Loucy (cell line): ENCODE measurements around the gene NRM.
A peak's percentile ranks its signal among the peaks of the same experiment; 100 is the strongest.

Source experiments
- H2AFZ ChIP-seq: fragments of 200-600 bp; sonication (generic); 2 replicates; pipeline ENCODE4 v1.6.0; 2016; ENCODE audit warnings: antibody characterized with exemption, mild to moderate bottlenecking, low read length, moderate library complexity
- H3F3A ChIP-seq: fragments of 200-600 bp; 2 replicates; pipeline ENCODE4 v1.6.0; 2016; ENCODE audit warnings: antibody characterized with exemption, low read depth, mild to moderate bottlenecking
- H3K27me3 ChIP-seq: fragments of 200-600 bp; sonication (generic); 2 replicates; pipeline ENCODE4 v1.6.1; 2014; ENCODE audit warnings: low read length, mild to moderate bottlenecking; ENCODE audit not compliant: insufficient read depth, poor library complexity, severe bottlenecking
- H3K36me3 ChIP-seq: fragments of 200-600 bp; sonication (generic); 2 replicates; pipeline ENCODE4 v1.6.1; 2016; ENCODE audit warnings: low read length; ENCODE audit not compliant: insufficient read depth
- H3K4me1 ChIP-seq: fragments of 200-600 bp; sonication (generic); 2 replicates; pipeline ENCODE4 v1.5.1; 2014; ENCODE audit warnings: low read length, mild to moderate bottlenecking; ENCODE audit not compliant: insufficient read depth, poor library complexity, severe bottlenecking
- H3K4me2 ChIP-seq: fragments of 200-600 bp; sonication (generic); 2 replicates; pipeline ENCODE4 v1.6.0; 2014; ENCODE audit warnings: antibody characterized with exemption, low read length, low read depth, mild to moderate bottlenecking; ENCODE audit not compliant: poor library complexity, severe bottlenecking
- H3K4me3 ChIP-seq: fragments of 200-600 bp; sonication (generic); 2 replicates; pipeline ENCODE4 v1.5.1; 2014; ENCODE audit warnings: low read length, mild to moderate bottlenecking, mixed read lengths; ENCODE audit not compliant: poor library complexity, severe bottlenecking
- H3K79me2 ChIP-seq: fragments of 200-600 bp; sonication (generic); 2 replicates; pipeline ENCODE4 v1.6.1; 2014; ENCODE audit warnings: low read length; ENCODE audit not compliant: insufficient read depth
- H3K9ac ChIP-seq: fragments of 200-600 bp; sonication (generic); 2 replicates; pipeline ENCODE4 v1.6.0; 2014; ENCODE audit warnings: mild to moderate bottlenecking, low read depth, low read length, moderate library complexity; ENCODE audit not compliant: poor library complexity, severe bottlenecking
- H3K9me2 ChIP-seq: fragments of 200-600 bp; sonication (generic); replicated peaks from 2 replicates; pipeline ENCODE4 v1.6.1; 2016; ENCODE audit warnings: low read depth, low read length, mixed read lengths
- H3K9me3 ChIP-seq: fragments of 200-600 bp; sonication (generic); 2 replicates; pipeline ENCODE4 v1.6.1; 2014; ENCODE audit warnings: mild to moderate bottlenecking, antibody characterized with exemption, low read length, low read depth; ENCODE audit not compliant: insufficient read depth
- H4K20me1 ChIP-seq: fragments of 200-600 bp; sonication (generic); 2 replicates; pipeline ENCODE4 v1.6.0; 2014; ENCODE audit warnings: antibody characterized with exemption, low read length, mild to moderate bottlenecking; ENCODE audit not compliant: insufficient read depth, poor library complexity, severe bottlenecking
- EZH2phosphoT487 ChIP-seq: fragments of 200-600 bp; IDR thresholded peaks from 2 replicates; pipeline ENCODE4 v1.6.1; 2018; ENCODE audit warnings: antibody characterized with exemption, mild to moderate bottlenecking, moderate library complexity, borderline replicate concordance
- TF ChIP-seq, protein P1 (sequence below): fragments of 200-600 bp; sonication (generic); conservative IDR thresholded peaks from 2 replicates; pipeline ENCODE4 v1.5.1; 2014; ENCODE audit warnings: mild to moderate bottlenecking, antibody characterized with exemption, low read length

Gene NRM

DNA sequence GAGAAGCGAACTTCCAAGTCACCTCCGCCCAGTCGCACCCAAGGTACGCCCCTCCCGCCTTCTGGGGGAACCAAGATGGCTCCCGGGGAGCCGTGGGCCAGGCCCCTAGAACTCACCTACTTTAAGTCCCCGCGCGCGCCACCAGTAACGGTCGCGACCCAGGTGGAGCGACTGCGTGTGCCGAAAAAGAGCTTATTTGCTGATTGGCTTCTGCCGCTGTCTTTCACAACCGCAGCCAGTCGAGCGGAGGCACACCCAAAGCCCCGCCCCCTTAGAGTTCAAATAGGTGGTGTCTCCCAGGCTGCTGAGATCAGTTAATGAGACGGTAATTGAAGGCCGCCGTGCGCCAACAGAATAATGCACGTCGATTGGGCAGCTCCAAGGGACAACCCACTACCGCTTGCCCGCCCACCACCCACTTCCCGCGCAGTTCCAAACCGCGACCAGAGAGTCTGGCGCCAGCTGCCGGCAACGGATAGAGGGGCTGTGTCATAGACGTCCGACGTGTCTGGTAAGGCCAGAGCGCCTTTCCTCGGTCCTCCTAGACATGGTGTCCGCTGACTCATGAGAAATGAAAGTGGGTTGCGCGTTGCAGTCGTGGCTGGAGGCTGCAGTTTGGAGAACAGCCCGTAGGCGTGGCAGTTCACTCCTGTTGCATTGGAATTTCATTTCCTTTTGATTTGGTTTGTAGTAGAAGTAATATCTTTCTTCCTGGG, 26.5 kb upstream of the NRM start, which contains the start of gene MDC1:
Gene MDC1 (minus strand): TSS at position 153 of the 716 bp plus-strand sequence. CDS start 2,106 bp downstream, outside the sequence.
- peaks cover 12% of the 10 kb centered on the region; the same call in 1 of the 2 replicates for H3F3A ChIP-seq
- TF ChIP-seq, protein P1, sequence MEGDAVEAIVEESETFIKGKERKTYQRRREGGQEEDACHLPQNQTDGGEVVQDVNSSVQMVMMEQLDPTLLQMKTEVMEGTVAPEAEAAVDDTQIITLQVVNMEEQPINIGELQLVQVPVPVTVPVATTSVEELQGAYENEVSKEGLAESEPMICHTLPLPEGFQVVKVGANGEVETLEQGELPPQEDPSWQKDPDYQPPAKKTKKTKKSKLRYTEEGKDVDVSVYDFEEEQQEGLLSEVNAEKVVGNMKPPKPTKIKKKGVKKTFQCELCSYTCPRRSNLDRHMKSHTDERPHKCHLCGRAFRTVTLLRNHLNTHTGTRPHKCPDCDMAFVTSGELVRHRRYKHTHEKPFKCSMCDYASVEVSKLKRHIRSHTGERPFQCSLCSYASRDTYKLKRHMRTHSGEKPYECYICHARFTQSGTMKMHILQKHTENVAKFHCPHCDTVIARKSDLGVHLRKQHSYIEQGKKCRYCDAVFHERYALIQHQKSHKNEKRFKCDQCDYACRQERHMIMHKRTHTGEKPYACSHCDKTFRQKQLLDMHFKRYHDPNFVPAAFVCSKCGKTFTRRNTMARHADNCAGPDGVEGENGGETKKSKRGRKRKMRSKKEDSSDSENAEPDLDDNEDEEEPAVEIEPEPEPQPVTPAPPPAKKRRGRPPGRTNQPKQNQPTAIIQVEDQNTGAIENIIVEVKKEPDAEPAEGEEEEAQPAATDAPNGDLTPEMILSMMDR, result peak; percentile 30; the same call in 1 of the 2 replicates
- no peak for TF ChIP-seq EZH2phosphoT487
- H3K79me2 ChIP-seq, result peaks cover 82% of the 10 kb centered on the region
- peak within 1 kb of the TSS; percentile 98 for H3K4me3 ChIP-seq
- peaks cover 14% of the 10 kb centered on the region for H4K20me1 ChIP-seq
- peaks cover 56% of the 10 kb centered on the region for H3K4me1 ChIP-seq
- H3K27me3 ChIP-seq, result peaks cover 15% of the 10 kb centered on the region
- no peaks in the 10 kb centered on the region for H3K9me3 ChIP-seq
- peak within 1 kb of the TSS; percentile 100 for H3K9ac ChIP-seq
- peak within 1 kb of the TSS; percentile 17; the same call in 1 of the 2 replicates for H2AFZ ChIP-seq
- peaks cover 22% of the 10 kb centered on the region for H3K36me3 ChIP-seq
- H3K4me2 ChIP-seq, result peak within 1 kb of the TSS; percentile 93
- H3K9me2 ChIP-seq, result no peaks in the 10 kb centered on the region

DNA sequence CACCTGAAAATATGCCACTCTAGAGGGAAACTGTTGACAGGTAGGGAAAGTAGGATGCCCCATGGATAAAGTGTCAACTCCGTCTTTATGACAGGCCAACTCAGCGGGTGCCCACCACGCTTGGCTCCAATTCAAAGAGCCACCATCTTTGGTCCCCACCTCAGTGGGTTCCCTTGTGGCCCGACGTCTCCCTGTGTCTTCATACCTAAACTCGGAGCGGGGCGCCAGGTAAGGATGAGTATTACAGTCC, 26.0 kb upstream of the NRM start:
- TF ChIP-seq EZH2phosphoT487, result no peak
- TF ChIP-seq, protein P1, result no peak
- Histone ChIP-seq H3K27me3 (peaks cover 13% of the 10 kb centered on the region), H3K9me3 (no peaks in the 10 kb centered on the region), H3F3A (peaks cover 12% of the 10 kb centered on the region; the same call in 1 of the 2 replicates), H3K4me2 (peak overlapping the region; percentile 93), H4K20me1 (peaks cover 11% of the 10 kb centered on the region), H3K4me3 (peak overlapping the region; percentile 97), H3K9me2 (no peaks in the 10 kb centered on the region), H3K79me2 (peaks cover 78% of the 10 kb centered on the region), H3K4me1 (peaks cover 61% of the 10 kb centered on the region), H3K36me3 (peaks cover 20% of the 10 kb centered on the region), H2AFZ (peak overlapping the region; percentile 17; the same call in 1 of the 2 replicates), H3K9ac (peak overlapping the region; percentile 99)

DNA sequence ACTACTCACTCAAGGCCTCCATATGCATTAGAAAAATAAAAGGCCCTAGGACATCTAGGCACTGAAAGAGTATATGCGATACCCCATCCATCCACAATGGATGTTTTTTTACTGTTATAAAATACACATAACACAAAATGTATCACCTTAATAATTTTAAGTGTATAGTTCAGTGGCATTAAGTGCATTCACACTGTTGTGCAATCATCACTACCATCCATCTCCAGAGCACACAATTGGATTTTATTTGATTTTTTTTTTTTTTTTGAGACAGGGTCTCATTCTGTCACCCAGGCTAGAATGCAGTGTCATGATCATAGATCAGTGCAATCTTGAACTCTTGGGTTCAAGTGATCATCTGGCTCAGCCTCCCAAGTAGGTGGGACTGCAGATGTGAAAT, 23.5 kb upstream of the NRM start:
- no peak for TF ChIP-seq EZH2phosphoT487
- TF ChIP-seq, protein P1, result no peak
- Histone ChIP-seq H3K9me3 (no peaks in the 10 kb centered on the region), H2AFZ (no peak overlapping the region), H4K20me1 (no peaks in the 10 kb centered on the region), H3K4me1 (peaks cover 70% of the 10 kb centered on the region), H3K36me3 (peaks cover 11% of the 10 kb centered on the region; the same call in 1 of the 2 replicates), H3K4me3 (no peak overlapping the region), H3F3A (peaks cover 3% of the 10 kb centered on the region; the same call in 1 of the 2 replicates), H3K27me3 (no peaks in the 10 kb centered on the region), H3K4me2 (peak overlapping the region; percentile 93), H3K9me2 (no peaks in the 10 kb centered on the region), H3K9ac (peak overlapping the region; percentile 99), H3K79me2 (peaks cover 74% of the 10 kb centered on the region)
